ENCODE data around the gene FAR2.

The FAR2 gene

GRCh38 chr12:29208936-29209701, 60.0 kb downstream of the FAR2 start:
- no peak for DNase-seq

- no peak for DNase-seq
Observed at GRCh38 chr12:29211696-29212095, 62.6 kb downstream of the FAR2 start.

GRCh38 chr12:29212682-29213403, 63.8 kb downstream of the FAR2 start:
- no peak for DNase-seq

- DNase-seq, result no peak
Observed at GRCh38 chr12:29216266-29216665, 67.2 kb downstream of the FAR2 start.

- no peak for DNase-seq
Observed at GRCh38 chr12:29216797-29217575, 67.9 kb downstream of the FAR2 start.

GRCh38 chr12:29220632-29221336, 71.7 kb downstream of the FAR2 start:
- DNase-seq, result no peak

- DNase-seq, result no peak
Observed at GRCh38 chr12:29222200-29222599, 73.1 kb downstream of the FAR2 start.

- no peak for DNase-seq
Observed at GRCh38 chr12:29223426-29223825, 74.3 kb downstream of the FAR2 start.

GRCh38 chr12:29223956-29224543, 75.0 kb downstream of the FAR2 start:
- no peak for DNase-seq

- DNase-seq, result no peak
Observed at GRCh38 chr12:29224572-29224971, 75.5 kb downstream of the FAR2 start.

GRCh38 chr12:29225834-29226233, 76.8 kb downstream of the FAR2 start:
- DNase-seq, result no peak

- no peak for DNase-seq
Observed at GRCh38 chr12:29226616-29227015, 77.5 kb downstream of the FAR2 start.

- no peak for DNase-seq
Observed at GRCh38 chr12:29228474-29229157, 79.5 kb downstream of the FAR2 start.

GRCh38 chr12:29229158-29229505, 80.1 kb downstream of the FAR2 start:
- DNase-seq, result no peak

GRCh38 chr12:29229937-29230336, 80.9 kb downstream of the FAR2 start:
- DNase-seq, result no peak

GRCh38 chr12:29230800-29231560, 81.9 kb downstream of the FAR2 start:
- no peak for DNase-seq

GRCh38 chr12:29232086-29232485, 83.0 kb downstream of the FAR2 start:
- DNase-seq, result no peak

GRCh38 chr12:29234552-29234951, 85.5 kb downstream of the FAR2 start:
- no peak for DNase-seq

- no peak for DNase-seq
Observed at GRCh38 chr12:29234965-29235626, 86.0 kb downstream of the FAR2 start.

GRCh38 chr12:29238822-29239291, 89.8 kb downstream of the FAR2 start:
- no peak for DNase-seq

- DNase-seq, result no peak
Observed at GRCh38 chr12:29239336-29239735, 90.3 kb downstream of the FAR2 start.

All from CD4-positive, alpha-beta T cell treated with Interleukin-4 for 4 hours (primary cell).